ENCODE data around the gene TIA1.
"Not testable (repeated sequence)": the region's sequence is repeated elsewhere in the genome, so short reads cannot be mapped to it uniquely, and the experiment has no call there.

TIA1 gene

GRCh38 chr2:70182689-70183088 is 65.7 kb downstream of the TIA1 start:
- H3K79me2 ChIP-seq (ENCODE audit: insufficient read depth, low read length) = no peaks in the 10 kb centered on the region
- no peaks in the 10 kb centered on the region for H3K9me3 ChIP-seq (ENCODE audit: low read length)
- peaks cover 11% of the 10 kb centered on the region for H3K36me3 ChIP-seq (ENCODE audit: insufficient read depth, low read length)
- no peak overlapping the region for H2AFZ ChIP-seq (ENCODE audit: low read length)
- no peak overlapping the region for H3K9ac ChIP-seq (ENCODE audit: low read length)
- H3K27me3 ChIP-seq (ENCODE audit: insufficient read depth, low read length) = no peaks in the 10 kb centered on the region
- H3K9me2 ChIP-seq (ENCODE audit: low read depth, low read length) = no peaks in the 10 kb centered on the region
- H3F3A ChIP-seq (ENCODE audit: insufficient read depth, low read length) = no peaks in the 10 kb centered on the region; the same call in 1 of the 2 replicates
- no peaks in the 10 kb centered on the region for H4K20me1 ChIP-seq (ENCODE audit: insufficient read depth, low read length)
- peak overlapping the region; percentile 98 for H3K27ac ChIP-seq (ENCODE audit: low read depth, low read length, poor library complexity, severe bottlenecking)
- no peak for TF ChIP-seq EZH2 (IDR thresholded peaks at IDR 0.05; ENCODE audit: borderline replicate concordance, low read length)
- TF ChIP-seq CTCF (IDR thresholded peaks at IDR 0.05; ENCODE audit: low read length) = no peak
- H3K4me3 ChIP-seq (ENCODE audit: low read depth, low read length, poor library complexity, severe bottlenecking) = no peak overlapping the region
- H3K4me1 ChIP-seq (ENCODE audit: insufficient read depth, low read length, severe bottlenecking) = peaks cover 28% of the 10 kb centered on the region
- H3K4me2 ChIP-seq (ENCODE audit: low read length) = no peak overlapping the region

DNA sequence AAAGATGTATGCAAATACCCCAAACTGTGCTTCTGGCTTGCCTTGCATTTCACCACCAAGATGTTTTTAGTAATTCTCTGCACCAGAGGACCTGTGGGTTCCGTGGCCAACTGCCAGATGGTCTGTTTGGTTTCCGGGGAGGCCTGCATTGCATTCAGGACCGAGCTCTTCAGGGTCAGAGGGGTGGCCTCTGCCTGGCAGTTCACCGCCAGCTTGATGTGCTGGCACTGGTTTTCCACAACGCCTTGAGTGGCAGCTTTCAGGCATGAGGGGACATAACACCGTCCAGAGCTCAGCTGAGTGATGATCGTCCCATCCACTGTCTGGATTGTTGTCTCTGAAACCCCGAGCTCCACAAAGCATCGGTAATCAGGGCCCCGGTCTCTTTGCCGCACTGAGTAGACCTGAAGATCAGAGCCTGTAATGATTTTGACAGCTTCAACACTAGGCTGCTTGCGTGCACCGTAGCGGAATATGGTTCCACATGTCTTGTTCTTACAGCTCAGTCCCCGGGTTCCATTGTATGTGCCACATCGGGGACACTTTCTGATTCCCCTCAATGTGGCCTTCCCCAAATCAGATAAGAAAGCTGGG is 67.0 kb downstream of the TIA1 start:
- Histone ChIP-seq H3K4me2 (ENCODE audit: low read length) (peak overlapping the region; percentile 70), H3K36me3 (ENCODE audit: insufficient read depth, low read length) (peaks cover 21% of the 10 kb centered on the region)

DNA sequence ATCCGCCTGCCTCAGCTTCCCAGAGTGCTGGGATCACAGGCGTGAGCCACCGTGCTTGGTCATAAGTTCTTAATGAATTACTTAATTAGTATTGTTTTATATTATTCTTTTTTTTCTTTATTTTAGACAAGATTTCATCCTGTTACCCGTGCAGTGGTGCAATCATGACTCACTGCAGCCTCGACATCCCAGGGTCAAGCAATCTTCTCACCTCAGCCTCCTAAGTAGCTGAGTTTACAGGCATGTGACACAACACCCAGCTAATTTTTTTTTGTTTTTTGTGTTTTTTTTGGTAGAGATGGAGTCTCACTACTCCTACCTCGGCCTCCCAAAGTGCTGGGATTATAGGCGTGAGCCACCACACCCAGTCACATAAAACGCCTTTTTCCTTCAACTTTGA is 74.9 kb downstream of the TIA1 start:
- H4K20me1 ChIP-seq (ENCODE audit: insufficient read depth, low read length) = no peaks in the 10 kb centered on the region
- H3K79me2 ChIP-seq (ENCODE audit: insufficient read depth, low read length) = no peaks in the 10 kb centered on the region
- no peak overlapping the region for H2AFZ ChIP-seq (ENCODE audit: low read length)
- H3K27ac ChIP-seq (ENCODE audit: low read depth, low read length, poor library complexity, severe bottlenecking) = no peak overlapping the region
- no peak overlapping the region for H3K4me2 ChIP-seq (ENCODE audit: low read length)
- H3K9me2 ChIP-seq (ENCODE audit: low read depth, low read length) = no peaks in the 10 kb centered on the region
- no peak overlapping the region for H3K4me3 ChIP-seq (ENCODE audit: low read depth, low read length, poor library complexity, severe bottlenecking)
- TF ChIP-seq CTCF (IDR thresholded peaks at IDR 0.05; ENCODE audit: low read length) = no peak
- no peak for TF ChIP-seq EZH2 (IDR thresholded peaks at IDR 0.05; ENCODE audit: borderline replicate concordance, low read length)
- no peaks in the 10 kb centered on the region for H3K27me3 ChIP-seq (ENCODE audit: insufficient read depth, low read length)
- H3K9ac ChIP-seq (ENCODE audit: low read length) = no peak overlapping the region
- peaks cover 58% of the 10 kb centered on the region for H3K36me3 ChIP-seq (ENCODE audit: insufficient read depth, low read length)
- peaks cover 4% of the 10 kb centered on the region for H3K4me1 ChIP-seq (ENCODE audit: insufficient read depth, low read length, severe bottlenecking)
- no peaks in the 10 kb centered on the region for H3K9me3 ChIP-seq (ENCODE audit: low read length)
- no peaks in the 10 kb centered on the region for H3F3A ChIP-seq (ENCODE audit: insufficient read depth, low read length)

More for the DNA sequence above, 67.0 kb downstream of the TIA1 start:
- Histone ChIP-seq H3K9me2 (ENCODE audit: low read depth, low read length) (no peaks in the 10 kb centered on the region), H3K4me1 (ENCODE audit: insufficient read depth, low read length, severe bottlenecking) (peaks cover 31% of the 10 kb centered on the region), H2AFZ (ENCODE audit: low read length) (no peak overlapping the region), H3F3A (ENCODE audit: insufficient read depth, low read length) (no peaks in the 10 kb centered on the region; the same call in 1 of the 2 replicates), H3K4me3 (ENCODE audit: low read depth, low read length, poor library complexity, severe bottlenecking) (peak overlapping the region; percentile 53), H3K9ac (ENCODE audit: low read length) (peak overlapping the region; percentile 61), H4K20me1 (ENCODE audit: insufficient read depth, low read length) (no peaks in the 10 kb centered on the region), H3K79me2 (ENCODE audit: insufficient read depth, low read length) (no peaks in the 10 kb centered on the region), H3K9me3 (ENCODE audit: low read length) (no peaks in the 10 kb centered on the region), H3K27ac (ENCODE audit: low read depth, low read length, poor library complexity, severe bottlenecking) (peak overlapping the region; percentile 98), H3K27me3 (ENCODE audit: insufficient read depth, low read length) (no peaks in the 10 kb centered on the region)
- TF ChIP-seq CTCF (IDR thresholded peaks at IDR 0.05; ENCODE audit: low read length) (no peak), EZH2 (IDR thresholded peaks at IDR 0.05; ENCODE audit: borderline replicate concordance, low read length) (no peak)

DNA sequence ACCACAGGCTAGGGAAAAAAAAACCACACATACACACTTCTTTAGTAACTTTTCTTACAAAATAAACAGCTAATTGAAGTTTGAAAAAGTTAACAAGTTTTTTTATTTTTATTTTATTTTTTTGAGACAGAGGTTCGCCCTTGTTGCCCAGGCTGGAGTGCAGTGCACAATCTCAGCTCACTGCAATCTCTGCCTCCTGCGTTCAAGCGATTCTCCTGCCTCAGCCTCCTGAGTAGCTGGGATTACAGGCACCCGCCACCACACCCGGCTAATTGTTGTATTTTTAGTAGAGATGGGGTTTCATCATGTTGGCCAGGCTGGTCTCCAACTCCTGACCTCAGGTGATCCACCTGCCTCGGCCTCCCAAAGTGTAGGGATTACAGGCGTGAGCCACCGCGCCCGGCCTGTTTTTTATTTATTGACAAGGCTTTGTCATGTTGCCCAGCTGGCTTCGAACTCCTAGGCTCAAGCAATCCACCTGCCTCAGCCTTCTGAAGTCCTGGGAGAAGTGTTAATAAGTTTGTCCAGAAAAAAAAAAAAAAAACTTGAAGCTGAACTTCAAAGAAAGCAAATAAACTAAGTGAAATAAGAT is 78.7 kb downstream of the TIA1 start:
- H3K27me3 ChIP-seq (ENCODE audit: insufficient read depth, low read length); H2AFZ ChIP-seq (ENCODE audit: low read length); H3K9ac ChIP-seq (ENCODE audit: low read length); H3K79me2 ChIP-seq (ENCODE audit: insufficient read depth, low read length); H3K4me2 ChIP-seq (ENCODE audit: low read length); H3K27ac ChIP-seq (ENCODE audit: low read depth, low read length, poor library complexity, severe bottlenecking); H3K9me2 ChIP-seq (ENCODE audit: low read depth, low read length); H3F3A ChIP-seq (ENCODE audit: insufficient read depth, low read length); H3K4me3 ChIP-seq (ENCODE audit: low read depth, low read length, poor library complexity, severe bottlenecking); H3K4me1 ChIP-seq (ENCODE audit: insufficient read depth, low read length, severe bottlenecking); H3K9me3 ChIP-seq (ENCODE audit: low read length); H4K20me1 ChIP-seq (ENCODE audit: insufficient read depth, low read length): not testable (repeated sequence)
- H3K36me3 ChIP-seq (ENCODE audit: insufficient read depth, low read length) = peaks cover 49% of the 10 kb centered on the region

Measured in OCI-LY1 (cell line).